GM18519 (cell line): ENCODE results near the gene SCT.

Experiments used
- ATAC-seq: cut with Tn5 transposase; IDR thresholded peaks from one replicate; pipeline ENCODE4 v1.9.1; 2021; ENCODE audit warnings: mild to moderate bottlenecking, moderate library complexity; ENCODE audit not compliant: unreplicated experiment, low FRiP score

SCT gene

GRCh38 chr11:623999-624704 lies 2.8 kb downstream of the SCT start:
- ATAC-seq = no peak

- no peak for ATAC-seq
Measured at GRCh38 chr11:623349-623869, 3.6 kb downstream of the SCT start.

GRCh38 chr11:621838-622237 lies 5.1 kb downstream of the SCT start:
- no peak for ATAC-seq

GRCh38 chr11:620935-621814 lies 5.8 kb downstream of the SCT start:
- no peak for ATAC-seq

GRCh38 chr11:620201-620600 lies 6.8 kb downstream of the SCT start:
- no peak for ATAC-seq

GRCh38 chr11:619628-620050 lies 7.3 kb downstream of the SCT start:
- no peak for ATAC-seq

GRCh38 chr11:618856-619627 lies 7.9 kb downstream of the SCT start:
- ATAC-seq = no peak

- ATAC-seq = no peak
Measured at GRCh38 chr11:617912-618682, 8.9 kb downstream of the SCT start.

- ATAC-seq = no peak
Measured at GRCh38 chr11:617199-617911, 9.6 kb downstream of the SCT start.

GRCh38 chr11:616320-617198 lies 10.4 kb downstream of the SCT start:
- no peak for ATAC-seq

GRCh38 chr11:615504-616319 lies 11.3 kb downstream of the SCT start, which contains the start of gene IRF7:
TSS of gene IRF7 (minus strand) at chr11:615950. CDS start at chr11:615364, 586 bp downstream.
- peak; percentile 49 for ATAC-seq

GRCh38 chr11:614623-615503 lies 12.1 kb downstream of the SCT start:
- no peak for ATAC-seq

- ATAC-seq = no peak
Measured at GRCh38 chr11:614021-614622, 12.9 kb downstream of the SCT start.

- ATAC-seq = no peak
Measured at GRCh38 chr11:613369-613968, 13.5 kb downstream of the SCT start.

- ATAC-seq = no peak
Measured at GRCh38 chr11:612961-613300, 14.1 kb downstream of the SCT start.
